MM.1S (cell line): Measurements from ENCODE around the gene CDH4.

Experiments
- CTCF ChIP-seq: fragments of 300-600 bp; sonication (generic); IDR thresholded peaks from 2 replicates; pipeline ENCODE4 v1.5.1; 2016; ENCODE audit warnings: antibody characterized with exemption, low read length, mixed read lengths
- EZH2 ChIP-seq: fragments of 300-600 bp; sonication (generic); optimal IDR thresholded peaks from 2 replicates; pipeline ENCODE3; 2017; ENCODE audit warnings: low read depth, mild to moderate bottlenecking, antibody characterized with exemption, low read length, mixed read lengths

GRCh38 chr20:61620174-61620573, 368.1 kb downstream of the CDH4 start:
- TF ChIP-seq CTCF (no peak), EZH2 (no peak)
